Lower lobe of right lung (tissue), 2 donors: Measurements from ENCODE around the gene INPP5D. TPM values are rescaled to one million over a fixed set of nuclear protein-coding genes. Genes with fewer than 3 reads are reported as not detected.
"Not testable (repeated sequence)": the region's sequence is repeated elsewhere in the genome, so short reads cannot be mapped to it uniquely, and the experiment has no call there.

Experiments used
- ATAC-seq, 2 donors: fragments of 200-7000 bp; cut with Tn5 transposase; one replicate each; pipeline ENCODE4 v1.9.1; 2020 to 2022; ENCODE audit warnings: mild to moderate bottlenecking in 2 of 2, moderate library complexity in 2 of 2
- DNase-seq: peaks from one replicate; pipeline ENCODE4 v3.0.0-alpha.2; 2020
- H3K27ac ChIP-seq: fragments of 200-600 bp; one replicate; pipeline ENCODE4 v1.8.0; 2022
- H3K27me3 ChIP-seq: fragments of 200-600 bp; one replicate; pipeline ENCODE4 v1.8.0; 2022; ENCODE audit warnings: low read depth
- H3K36me3 ChIP-seq: fragments of 200-600 bp; one replicate; pipeline ENCODE4 v1.8.0; 2022; ENCODE audit warnings: mild to moderate bottlenecking
- H3K4me1 ChIP-seq: fragments of 200-600 bp; one replicate; pipeline ENCODE4 v1.8.0; 2022
- H3K4me3 ChIP-seq: fragments of 200-600 bp; one replicate; pipeline ENCODE4 v1.8.0; 2022; ENCODE audit warnings: mild to moderate bottlenecking
- H3K9me3 ChIP-seq: fragments of 200-600 bp; one replicate; pipeline ENCODE4 v1.8.0; 2022
- intact Hi-C: fragments of 100-400 bp; cut with DNase I; formaldehyde crosslinking; loops from one replicate; pipeline ENCODE4 v1.11.0; 2022
- total RNA-seq: library from RNA; stranded (reverse); fragmentation: NEBNext Ultra II Directional; extraction: Animal tissue kit (Norgen Biotek cat#: 25700); gene quantifications from one replicate; pipeline ENCODE4 v1.2.1, GENCODE V29; 2021
- TF ChIP-seq, protein P1 (sequence below): fragments of 200-600 bp; IDR thresholded peaks from one replicate; pipeline ENCODE4 v1.8.0; 2022; ENCODE audit warnings: antibody characterized with exemption, mild to moderate bottlenecking
- donor health status: DM: no; HTN: yes; CAD: no; lungs with severe emphysema.

The INPP5D gene
- total RNA-seq, 1 donor from 2014 or later: 32.0 TPM

DNA sequence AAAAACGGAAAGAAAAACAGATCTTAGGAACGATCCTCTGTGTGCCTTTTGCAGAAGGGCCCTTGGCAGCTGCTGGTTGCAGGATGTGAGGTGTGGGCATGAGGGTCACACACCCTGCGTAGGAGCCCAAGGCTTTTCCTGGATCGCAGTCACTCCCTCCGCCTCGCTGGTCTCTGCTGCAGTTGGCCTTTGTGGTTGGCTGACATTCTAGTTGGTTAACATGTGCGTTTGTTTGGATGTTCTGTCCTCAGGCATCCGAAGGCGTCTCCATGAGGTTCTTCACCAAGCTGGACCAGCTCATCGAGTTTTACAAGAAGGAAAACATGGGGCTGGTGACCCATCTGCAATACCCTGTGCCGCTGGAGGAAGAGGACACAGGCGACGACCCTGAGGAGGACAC, 61.7 kb downstream of the INPP5D start:
- Histone ChIP-seq H3K36me3 (peaks cover 47% of the 10 kb centered on the region), H3K27ac (no peak overlapping the region), H3K27me3 (no peaks in the 10 kb centered on the region), H3K9me3 (no peaks in the 10 kb centered on the region), H3K4me1 (no peaks in the 10 kb centered on the region), H3K4me3 (no peak overlapping the region)
- ATAC-seq: no peak
- TF ChIP-seq, protein P1, sequence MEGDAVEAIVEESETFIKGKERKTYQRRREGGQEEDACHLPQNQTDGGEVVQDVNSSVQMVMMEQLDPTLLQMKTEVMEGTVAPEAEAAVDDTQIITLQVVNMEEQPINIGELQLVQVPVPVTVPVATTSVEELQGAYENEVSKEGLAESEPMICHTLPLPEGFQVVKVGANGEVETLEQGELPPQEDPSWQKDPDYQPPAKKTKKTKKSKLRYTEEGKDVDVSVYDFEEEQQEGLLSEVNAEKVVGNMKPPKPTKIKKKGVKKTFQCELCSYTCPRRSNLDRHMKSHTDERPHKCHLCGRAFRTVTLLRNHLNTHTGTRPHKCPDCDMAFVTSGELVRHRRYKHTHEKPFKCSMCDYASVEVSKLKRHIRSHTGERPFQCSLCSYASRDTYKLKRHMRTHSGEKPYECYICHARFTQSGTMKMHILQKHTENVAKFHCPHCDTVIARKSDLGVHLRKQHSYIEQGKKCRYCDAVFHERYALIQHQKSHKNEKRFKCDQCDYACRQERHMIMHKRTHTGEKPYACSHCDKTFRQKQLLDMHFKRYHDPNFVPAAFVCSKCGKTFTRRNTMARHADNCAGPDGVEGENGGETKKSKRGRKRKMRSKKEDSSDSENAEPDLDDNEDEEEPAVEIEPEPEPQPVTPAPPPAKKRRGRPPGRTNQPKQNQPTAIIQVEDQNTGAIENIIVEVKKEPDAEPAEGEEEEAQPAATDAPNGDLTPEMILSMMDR: no peak
- intact Hi-C loops: no loop called here
- no peak for DNase-seq

DNA sequence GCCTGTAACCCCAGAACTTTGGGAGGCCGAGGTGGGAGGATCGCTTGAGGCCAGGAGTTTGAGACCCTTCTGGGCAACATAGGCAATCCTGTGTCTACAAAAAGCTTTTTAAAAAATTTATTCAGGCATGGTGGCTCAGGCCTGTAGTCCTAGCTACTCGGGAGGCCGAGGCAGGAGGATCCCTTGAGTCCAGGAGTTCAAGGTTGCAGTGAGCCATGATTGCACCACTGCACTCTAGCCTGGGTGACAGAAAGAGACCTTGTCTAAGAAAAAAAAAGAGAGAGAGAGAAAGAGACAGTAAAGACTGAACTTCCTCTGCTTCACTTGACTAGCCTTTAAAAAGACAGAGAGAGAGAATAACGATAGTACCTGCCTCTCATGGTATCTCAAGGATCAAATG, 62.4 kb downstream of the INPP5D start:
- Histone ChIP-seq H3K4me1 (no peaks in the 10 kb centered on the region), H3K27me3 (peaks cover 6% of the 10 kb centered on the region), H3K27ac (no peak overlapping the region), H3K9me3 (no peaks in the 10 kb centered on the region), H3K4me3 (no peak overlapping the region), H3K36me3 (peaks cover 51% of the 10 kb centered on the region)
- DNase-seq (no peak), ATAC-seq (no peak)
- intact Hi-C loops: no loop called here
- TF ChIP-seq, protein P1: no peak

DNA sequence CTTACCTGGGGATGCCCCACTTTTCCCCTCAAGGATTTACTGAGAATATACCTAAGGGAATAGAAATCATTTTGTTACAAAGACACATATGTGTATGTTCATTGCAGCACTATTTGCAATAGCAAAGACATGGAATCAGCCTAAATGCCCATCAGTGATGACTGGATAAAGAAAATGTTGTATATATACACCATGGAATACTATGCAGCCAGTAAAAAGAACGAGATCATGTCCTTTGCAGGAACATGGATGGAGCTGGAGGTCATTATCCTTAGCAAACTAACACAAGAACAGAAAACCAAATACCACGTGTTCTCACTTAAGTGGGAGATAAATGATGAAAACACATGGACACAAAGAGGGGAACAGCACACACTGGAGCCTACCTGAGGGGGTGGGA, 63.4 kb downstream of the INPP5D start:
- H3K4me1 ChIP-seq, H3K9me3 ChIP-seq, DNase-seq, ATAC-seq, H3K27me3 ChIP-seq, intact Hi-C loops, H3K27ac ChIP-seq, H3K4me3 ChIP-seq: not testable (repeated sequence)
- peaks cover 56% of the 10 kb centered on the region for H3K36me3 ChIP-seq

- ATAC-seq (peak in 1 of 2 donors; percentile 62), DNase-seq (no peak)
- intact Hi-C loops: no loop called here
- Histone ChIP-seq H3K27me3 (peaks cover 6% of the 10 kb centered on the region), H3K4me1 (no peaks in the 10 kb centered on the region), H3K4me3 (no peak overlapping the region), H3K27ac (no peak overlapping the region), H3K36me3 (peaks cover 56% of the 10 kb centered on the region), H3K9me3 (no peaks in the 10 kb centered on the region)
- TF ChIP-seq, protein P1: no peak
These were observed 64.4 kb downstream of the INPP5D start for GRCh38 chr2:233124421-233125080.

DNA sequence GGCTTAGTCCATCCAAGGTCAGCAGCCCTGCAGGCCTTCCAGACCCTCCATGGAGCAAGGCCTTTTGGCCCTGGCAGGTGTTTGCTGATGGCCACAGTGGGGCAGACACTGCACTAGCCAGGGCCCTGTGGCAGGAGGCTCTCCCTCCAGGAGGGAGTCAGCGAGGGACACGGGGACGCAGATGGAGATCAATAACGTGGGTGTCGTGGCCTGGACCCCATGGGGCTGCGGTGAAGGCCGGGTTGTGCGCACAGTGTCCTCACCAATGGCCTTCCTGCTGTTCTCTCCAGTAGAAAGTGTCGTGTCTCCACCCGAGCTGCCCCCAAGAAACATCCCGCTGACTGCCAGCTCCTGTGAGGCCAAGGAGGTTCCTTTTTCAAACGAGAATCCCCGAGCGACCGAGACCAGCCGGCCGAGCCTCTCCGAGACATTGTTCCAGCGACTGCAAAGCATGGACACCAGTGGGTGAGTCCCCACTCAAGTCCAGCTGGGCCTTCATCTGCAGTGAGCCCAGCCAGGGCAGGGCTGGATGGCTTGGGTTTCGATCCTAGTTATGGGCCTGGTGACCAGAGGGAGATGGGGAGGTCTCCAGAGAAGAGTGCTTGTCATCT, 65.4 kb downstream of the INPP5D start:
- ATAC-seq (no peak), DNase-seq (no peak)
- Histone ChIP-seq H3K9me3 (no peaks in the 10 kb centered on the region), H3K27ac (no peak overlapping the region), H3K36me3 (peaks cover 61% of the 10 kb centered on the region), H3K4me3 (no peak overlapping the region), H3K4me1 (no peaks in the 10 kb centered on the region), H3K27me3 (peaks cover 6% of the 10 kb centered on the region)
- intact Hi-C loops: no loop called here
- TF ChIP-seq, protein P1: no peak

GRCh38 chr2:233129351-233129978, 69.3 kb downstream of the INPP5D start:
- intact Hi-C loops: no loop called here
- peaks cover 6% of the 10 kb centered on the region for H3K27me3 ChIP-seq
- no peak overlapping the region for H3K27ac ChIP-seq
- H3K9me3 ChIP-seq: no peaks in the 10 kb centered on the region
- H3K36me3 ChIP-seq: peaks cover 62% of the 10 kb centered on the region
- ATAC-seq: no peak
- H3K4me3 ChIP-seq: no peak overlapping the region
- no peak for DNase-seq
- TF ChIP-seq, protein P1: no peak
- H3K4me1 ChIP-seq: no peaks in the 10 kb centered on the region
